CD4-positive, alpha-beta memory T cell (primary cell): Measurements from ENCODE around the gene IPO11. TPM values are rescaled to one million over a fixed set of nuclear protein-coding genes. Genes with fewer than 3 reads are reported as not detected.

Experiments used
- CTCF ChIA-PET: fragments of 350-600 bp; sonication (Branson Sonifier 250); formaldehyde crosslinking; loops from one replicate; lab custom pipeline; 2021; ENCODE audit warnings: inconsistent platforms; ENCODE audit not compliant: partially characterized antibody; lab: Charles Lee
- POLR2A ChIA-PET: fragments of 350-600 bp; sonication (Branson Sonifier 250); formaldehyde crosslinking; loops from one replicate; lab custom pipeline; 2021; ENCODE audit not compliant: partially characterized antibody; lab: Charles Lee
- DNase-seq, 5 donors: peaks; one replicate each; pipeline versions ENCODE4 v3.0.0 to v3.0.0-alpha.2; 2020 to 2022; ENCODE audit warnings: mixed read lengths in 1 of 5
- H3K27ac ChIP-seq: one replicate; pipeline ENCODE4 v1.7.0; 2013; ENCODE audit warnings: low read depth, low read length
- H3K27me3 ChIP-seq: 2 replicates; pipeline ENCODE4 v1.7.0; 2013; ENCODE audit warnings: mild to moderate bottlenecking, low read length, moderate library complexity; ENCODE audit not compliant: insufficient read depth
- H3K36me3 ChIP-seq: 2 replicates; pipeline ENCODE4 v1.7.0; 2013; ENCODE audit warnings: mild to moderate bottlenecking, low read length, moderate library complexity; ENCODE audit not compliant: insufficient read depth
- H3K4me1 ChIP-seq: 2 replicates; pipeline ENCODE4 v1.7.0; 2013; ENCODE audit warnings: mild to moderate bottlenecking, low read length, moderate library complexity; ENCODE audit not compliant: insufficient read depth
- H3K4me3 ChIP-seq, 2 donors: one replicate each; pipeline ENCODE4 v1.7.0; 2013; ENCODE audit warnings: low read length in 2 of 2, mild to moderate bottlenecking in 1 of 2
- H3K9me3 ChIP-seq, 2 donors: one replicate each; pipeline ENCODE4 v1.7.0; 2013; ENCODE audit warnings: low read length in 2 of 2, control low read depth in 1 of 2; ENCODE audit not compliant: control insufficient read depth in 1 of 2
- H3K27ac Mint-ChIP-seq, 7 donors: one replicate each; pipeline ENCODE4 v1.8.0; 2020 to 2021; ENCODE audit warnings: mixed read lengths in 7 of 7, mild to moderate bottlenecking in 6 of 7, inconsistent platforms in 3 of 7, moderate library complexity in 3 of 7
- H3K27me3 Mint-ChIP-seq, 2 donors: one replicate each; pipeline ENCODE4 v1.8.0; 2020 to 2021; ENCODE audit warnings: mixed read lengths in 2 of 2
- H3K36me3 Mint-ChIP-seq, 2 donors: one replicate each; pipeline ENCODE4 v1.8.0; 2020 to 2021; ENCODE audit warnings: mixed read lengths in 2 of 2, inconsistent platforms in 1 of 2, mild to moderate bottlenecking in 1 of 2
- H3K4me1 Mint-ChIP-seq, 4 donors: one replicate each; pipeline ENCODE4 v1.8.0; 2020 to 2021; ENCODE audit warnings: mixed read lengths in 4 of 4, mild to moderate bottlenecking in 1 of 4
- H3K4me3 Mint-ChIP-seq, 8 donors: one replicate each; pipeline ENCODE4 v1.8.0; 2020 to 2021; ENCODE audit warnings: mixed read lengths in 8 of 8, mild to moderate bottlenecking in 7 of 8, moderate library complexity in 6 of 8, inconsistent platforms in 3 of 8
- H3K9me3 Mint-ChIP-seq, 8 donors: one replicate each; pipeline ENCODE4 v1.8.0; 2020 to 2021; ENCODE audit warnings: mixed read lengths in 8 of 8, mild to moderate bottlenecking in 5 of 8, inconsistent platforms in 3 of 8, moderate library complexity in 1 of 8
- intact Hi-C: fragments of 100-400 bp; cut with micrococcal nuclease; formaldehyde crosslinking; loops from one replicate; pipeline ENCODE4 v1.15.1; 2023
- polyA plus RNA-seq, 2 donors: library from polyadenylated mRNA; unstranded; fragments of 300-500 nt; fragmentation: Illumina TruSeq; gene quantifications; one replicate each; pipeline ENCODE4 v1.2.3, GENCODE V29; 2021
- total RNA-seq, 2 experiments: library from RNA; stranded (reverse); gene quantifications; one replicate each; pipeline ENCODE4 v1.2.3, GENCODE V29; 2021

The IPO11 gene
- total and polyA plus RNA-seq, 4 experiments from 2014 or later = 8.1 to 28.5 (median 16.0) TPM

DNA sequence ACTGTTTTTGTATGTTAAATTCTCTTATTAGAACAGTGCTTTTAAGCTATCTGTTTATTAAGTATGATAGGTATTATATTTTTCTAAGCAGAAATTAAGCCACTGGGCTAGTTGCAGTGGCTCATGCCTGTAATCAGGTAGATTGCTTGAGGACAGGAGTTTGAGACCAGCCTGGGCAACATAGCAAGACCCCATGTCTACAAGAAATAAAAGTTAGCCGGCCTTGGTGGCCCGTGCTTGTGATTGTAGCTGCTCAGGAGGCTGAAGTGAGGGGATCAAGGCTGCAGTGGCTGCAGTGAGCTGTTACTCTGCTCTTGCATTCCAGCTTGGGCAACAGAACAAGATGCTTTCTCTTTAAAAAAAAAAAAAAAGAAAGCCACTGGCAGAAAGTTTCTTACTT is 121.0 kb downstream of the IPO11 start:
- Histone ChIP-seq H3K27ac (no peak overlapping the region), H3K4me1 (no peaks in the 10 kb centered on the region), H3K4me3 (no peak overlapping the region), H3K36me3 (no peaks in the 10 kb centered on the region), H3K27me3 (no peaks in the 10 kb centered on the region), H3K9me3 (no peaks in the 10 kb centered on the region)
- Mint-ChIP-seq H3K4me1 (no peaks in the 10 kb centered on the region), H3K36me3 (peaks cover 24 to 32% of the 10 kb centered on the region in 2 donors), H3K27ac (no peak overlapping the region), H3K9me3 (no peaks in the 10 kb centered on the region), H3K27me3 (no peaks in the 10 kb centered on the region), H3K4me3 (no peak overlapping the region)
- intact Hi-C loops = no loop called here
- DNase-seq = no peak
- POLR2A ChIA-PET = no interaction called here
- CTCF ChIA-PET = no interaction called here

- no peak overlapping the region for H3K27ac ChIP-seq
- H3K4me3 ChIP-seq = no peak overlapping the region
- Mint-ChIP-seq H3K9me3 (peaks cover 0 to 2% (median 0%) of the 10 kb centered on the region in 8 donors), H3K4me1 (no peaks in the 10 kb centered on the region), H3K4me3 (no peak overlapping the region), H3K27ac (no peak overlapping the region), H3K27me3 (no peaks in the 10 kb centered on the region), H3K36me3 (peaks cover 32 to 41% of the 10 kb centered on the region in 2 donors)
- H3K27me3 ChIP-seq = no peaks in the 10 kb centered on the region
- no peak for DNase-seq
- no peaks in the 10 kb centered on the region for H3K9me3 ChIP-seq
- ChIA-PET CTCF (no interaction called here), POLR2A (no interaction called here)
- intact Hi-C loops = no loop called here
- no peaks in the 10 kb centered on the region for H3K36me3 ChIP-seq
- no peaks in the 10 kb centered on the region for H3K4me1 ChIP-seq
Observed at GRCh38 chr5:62534461-62535236, 122.1 kb downstream of the IPO11 start.

- POLR2A ChIA-PET = no interaction called here
- H3K27ac Mint-ChIP-seq = no peak overlapping the region
- Histone ChIP-seq H3K4me1 (no peaks in the 10 kb centered on the region), H3K9me3 (no peaks in the 10 kb centered on the region), H3K27me3 (no peaks in the 10 kb centered on the region), H3K27ac (no peak overlapping the region), H3K4me3 (no peak overlapping the region), H3K36me3 (no peaks in the 10 kb centered on the region)
- peaks cover 35 to 42% of the 10 kb centered on the region in 2 donors for H3K36me3 Mint-ChIP-seq
- intact Hi-C loops = no loop called here
- no peak overlapping the region for H3K4me3 Mint-ChIP-seq
- H3K4me1 Mint-ChIP-seq = no peaks in the 10 kb centered on the region
- no peaks in the 10 kb centered on the region for H3K27me3 Mint-ChIP-seq
- H3K9me3 Mint-ChIP-seq = peaks cover 0 to 2% (median 0%) of the 10 kb centered on the region in 8 donors
- CTCF ChIA-PET = no interaction called here
- no peak for DNase-seq
Observed at GRCh38 chr5:62536232-62536631, 123.7 kb downstream of the IPO11 start.

GRCh38 chr5:62536783-62537182 is 124.2 kb downstream of the IPO11 start:
- Histone ChIP-seq H3K4me3 (no peak overlapping the region), H3K36me3 (no peaks in the 10 kb centered on the region), H3K9me3 (no peaks in the 10 kb centered on the region), H3K27ac (no peak overlapping the region), H3K27me3 (no peaks in the 10 kb centered on the region), H3K4me1 (no peaks in the 10 kb centered on the region)
- no peak overlapping the region for H3K27ac Mint-ChIP-seq
- intact Hi-C loops = no loop called here
- H3K36me3 Mint-ChIP-seq = peaks cover 33 to 37% of the 10 kb centered on the region in 2 donors
- CTCF ChIA-PET = no interaction called here
- no peaks in the 10 kb centered on the region for H3K4me1 Mint-ChIP-seq
- H3K27me3 Mint-ChIP-seq = no peaks in the 10 kb centered on the region
- POLR2A ChIA-PET = no interaction called here
- peaks cover 0 to 2% (median 0%) of the 10 kb centered on the region in 8 donors for H3K9me3 Mint-ChIP-seq
- H3K4me3 Mint-ChIP-seq = no peak overlapping the region
- DNase-seq = no peak

- Histone ChIP-seq H3K27me3 (no peaks in the 10 kb centered on the region), H3K36me3 (no peaks in the 10 kb centered on the region), H3K9me3 (no peaks in the 10 kb centered on the region), H3K27ac (no peak overlapping the region), H3K4me3 (no peak overlapping the region), H3K4me1 (no peaks in the 10 kb centered on the region)
- Mint-ChIP-seq H3K27me3 (no peaks in the 10 kb centered on the region), H3K36me3 (peaks cover 35 to 37% of the 10 kb centered on the region in 2 donors), H3K9me3 (peaks cover 0 to 2% (median 0%) of the 10 kb centered on the region in 8 donors), H3K27ac (no peak overlapping the region), H3K4me1 (no peaks in the 10 kb centered on the region), H3K4me3 (no peak overlapping the region)
- intact Hi-C loops = no loop called here
- ChIA-PET CTCF (no interaction called here), POLR2A (no interaction called here)
- no peak for DNase-seq
Observed at GRCh38 chr5:62538017-62538942, 125.7 kb downstream of the IPO11 start.

DNA sequence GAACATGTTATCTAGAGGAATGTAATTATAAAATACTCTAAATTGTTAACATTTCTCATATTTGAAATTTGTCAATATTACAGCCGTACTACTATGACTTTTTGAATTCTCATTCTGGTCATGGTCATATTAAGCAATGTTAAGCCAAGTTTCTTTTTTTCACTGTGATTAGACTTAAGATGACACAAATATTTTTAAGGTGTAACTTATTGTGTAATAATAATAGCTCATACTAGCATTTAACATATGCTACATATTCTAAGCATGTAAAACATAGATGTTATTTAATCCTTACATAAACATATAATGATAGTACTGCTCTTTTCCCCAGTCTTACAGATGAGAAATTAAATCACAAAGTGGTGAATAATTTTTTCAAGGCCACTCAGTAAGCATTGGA is 130.2 kb downstream of the IPO11 start:
- H3K27me3 Mint-ChIP-seq = no peaks in the 10 kb centered on the region
- H3K9me3 Mint-ChIP-seq = peaks cover 0 to 7% (median under 1%) of the 10 kb centered on the region in 8 donors
- CTCF ChIA-PET = no interaction called here
- H3K36me3 Mint-ChIP-seq = peaks cover 44 to 56% of the 10 kb centered on the region in 2 donors
- no peak overlapping the region for H3K4me3 Mint-ChIP-seq
- Histone ChIP-seq H3K27ac (no peak overlapping the region), H3K9me3 (no peaks in the 10 kb centered on the region), H3K4me1 (no peaks in the 10 kb centered on the region), H3K4me3 (no peak overlapping the region), H3K36me3 (no peaks in the 10 kb centered on the region), H3K27me3 (no peaks in the 10 kb centered on the region)
- POLR2A ChIA-PET = no interaction called here
- DNase-seq = no peak
- intact Hi-C loops = loop anchor here (10.0 kb wide), 1 partner anchor 92 kb away; no protein-coding TSS in a partner anchor
- no peaks in the 10 kb centered on the region for H3K4me1 Mint-ChIP-seq
- H3K27ac Mint-ChIP-seq = no peak overlapping the region

- no peaks in the 10 kb centered on the region for H3K27me3 ChIP-seq
- H3K4me1 ChIP-seq = no peaks in the 10 kb centered on the region
- no peak overlapping the region for H3K4me3 Mint-ChIP-seq
- H3K36me3 ChIP-seq = no peaks in the 10 kb centered on the region
- intact Hi-C loops = loop anchor here (10.0 kb wide), 1 partner anchor 87 kb away; no protein-coding TSS in a partner anchor
- no peaks in the 10 kb centered on the region for H3K4me1 Mint-ChIP-seq
- H3K9me3 ChIP-seq = no peaks in the 10 kb centered on the region
- H3K27ac Mint-ChIP-seq = peak overlapping the region in 2 of 7 donors; percentile 44 to 49
- POLR2A ChIA-PET = no interaction called here
- no peak overlapping the region for H3K27ac ChIP-seq
- no peak overlapping the region for H3K4me3 ChIP-seq
- no peaks in the 10 kb centered on the region for H3K27me3 Mint-ChIP-seq
- peaks cover 0 to 7% (median under 1%) of the 10 kb centered on the region in 8 donors for H3K9me3 Mint-ChIP-seq
- peaks cover 29 to 38% of the 10 kb centered on the region in 2 donors for H3K36me3 Mint-ChIP-seq
- CTCF ChIA-PET = no interaction called here
- no peak for DNase-seq
Observed at GRCh38 chr5:62547945-62548630, 135.5 kb downstream of the IPO11 start.
